Caco-2 (cell line): ENCODE results near the gene HMCN2. TPM values are rescaled to one million over a fixed set of nuclear protein-coding genes. Genes with fewer than 3 reads are reported as not detected.

ENCODE experiments used
- BruUV-seq: library from RNA; stranded (reverse); fragments of 400-500 nt; replicated peaks from 2 replicates; lab custom pipeline; 2021; lab: Mats Ljungman, UMichigan
- CTCF ChIA-PET: fragments of 300-600 bp; sonication (Branson Sonifier 250); formaldehyde crosslinking; loops from one replicate; lab custom pipeline; 2022; ENCODE audit warnings: antibody characterized with exemption; lab: Charles Lee
- POLR2A ChIA-PET: fragments of 300-600 bp; sonication (Branson Sonifier 250); formaldehyde crosslinking; loops from one replicate; lab custom pipeline; 2022; ENCODE audit warnings: antibody characterized with exemption; lab: Charles Lee
- DNase-seq, 2 experiments: peaks; one replicate each; pipeline versions ENCODE4 v3.0.0 to v3.0.0-alpha.2; 2020 to 2022
- H3K27me3 ChIP-seq: replicated peaks from 2 replicates; pipeline ENCODE4 v1.6.0; 2011; ENCODE audit warnings: low read length; ENCODE audit not compliant: control insufficient read depth, insufficient read depth
- H3K36me3 ChIP-seq: 2 replicates; pipeline ENCODE4 v1.5.1; 2011; ENCODE audit warnings: low read length; ENCODE audit not compliant: control insufficient read depth, insufficient read depth
- H3K4me1 ChIP-seq: fragments of 250-450 bp; sonication (Bioruptor Pico); 2 replicates; pipeline ENCODE4 v1.5.1; 2020; ENCODE audit warnings: mild to moderate bottlenecking
- H3K4me3 ChIP-seq: 2 replicates; pipeline ENCODE4 v1.5.1; 2011; ENCODE audit warnings: low read depth, mild to moderate bottlenecking, control low read depth, low read length
- H3K9me3 ChIP-seq: fragments of 250-450 bp; sonication (Bioruptor Pico); 2 replicates; pipeline ENCODE4 v1.5.1; 2020; ENCODE audit warnings: mild to moderate bottlenecking, moderate library complexity
- H3K27ac Mint-ChIP-seq: one replicate; pipeline ENCODE4 v1.8.0; 2022; ENCODE audit warnings: mixed read lengths; ENCODE audit not compliant: unreplicated experiment
- H3K27me3 Mint-ChIP-seq: one replicate; pipeline ENCODE4 v1.8.0; 2022; ENCODE audit warnings: mixed read lengths; ENCODE audit not compliant: insufficient read depth, unreplicated experiment
- H3K36me3 Mint-ChIP-seq: one replicate; pipeline ENCODE4 v1.8.0; 2022; ENCODE audit warnings: mild to moderate bottlenecking, mixed read lengths; ENCODE audit not compliant: insufficient read depth, unreplicated experiment
- H3K4me1 Mint-ChIP-seq: one replicate; pipeline ENCODE4 v1.8.0; 2022; ENCODE audit warnings: low read depth, mixed read lengths; ENCODE audit not compliant: unreplicated experiment
- H3K4me3 Mint-ChIP-seq: one replicate; pipeline ENCODE4 v1.8.0; 2022; ENCODE audit warnings: mild to moderate bottlenecking, moderate library complexity, mixed read lengths; ENCODE audit not compliant: unreplicated experiment
- H3K9me3 Mint-ChIP-seq: one replicate; pipeline ENCODE4 v1.8.0; 2022; ENCODE audit warnings: mixed read lengths; ENCODE audit not compliant: unreplicated experiment
- intact Hi-C: fragments of 100-400 bp; cut with micrococcal nuclease; formaldehyde crosslinking; loops from one replicate; pipeline ENCODE4 v1.10.0; 2022; ENCODE audit not compliant: unreplicated experiment
- total RNA-seq: library from RNA; stranded (reverse); gene quantifications from 2 replicates; pipeline ENCODE4 v1.2.3, GENCODE V29; 2022
- TF ChIP-seq, protein P1 (sequence below), 2 experiments: fragments of 200-600 bp in 1 of 2; IDR thresholded peaks; 1 replicate in 1 of 2; 2 replicates in 1 of 2; pipeline versions ENCODE4 v1.5.1 to v1.8.0; 2011 to 2022; ENCODE audit warnings: antibody characterized with exemption in 1 of 2, control low read depth in 1 of 2, inconsistent platforms in 1 of 2, low read depth in 1 of 2, low read length in 1 of 2, mild to moderate bottlenecking in 1 of 2, moderate library complexity in 1 of 2; ENCODE audit not compliant: insufficient read depth in 1 of 2, severe bottlenecking in 1 of 2, unreplicated experiment in 1 of 2

The HMCN2 gene
- total RNA-seq, 1 experiment from 2014 or later, result 0.41 TPM

DNA sequence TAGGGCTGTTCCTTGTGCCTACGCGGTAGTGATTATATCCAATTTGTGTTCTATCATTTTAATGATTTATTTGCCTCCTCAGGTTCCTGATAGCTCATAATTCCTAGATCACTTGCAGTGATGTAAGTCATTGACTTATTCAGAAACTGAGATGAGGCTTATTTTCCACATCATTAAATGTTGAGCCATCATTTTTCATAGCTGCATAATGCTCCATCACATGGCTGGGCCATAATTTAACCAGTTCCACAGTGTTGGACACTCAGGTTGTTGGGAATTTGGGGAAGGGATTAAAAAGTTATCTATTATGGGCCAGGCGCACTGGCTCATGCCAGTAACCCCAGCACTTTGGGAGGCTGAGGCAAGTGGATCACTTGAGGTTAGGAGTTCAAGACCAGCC, 35.8 kb upstream of the HMCN2 start:
- ChIA-PET POLR2A (no interaction called here), CTCF (no interaction called here)
- DNase-seq, result no peak
- H3K27me3 ChIP-seq, result no peaks in the 10 kb centered on the region
- Mint-ChIP-seq H3K27ac (no peak overlapping the region), H3K4me3 (no peak overlapping the region), H3K36me3 (peaks cover 12% of the 10 kb centered on the region), H3K27me3 (no peaks in the 10 kb centered on the region), H3K4me1 (no peaks in the 10 kb centered on the region), H3K9me3 (no peaks in the 10 kb centered on the region)
- no peak overlapping the region for H3K4me3 ChIP-seq
- TF ChIP-seq, protein P1, sequence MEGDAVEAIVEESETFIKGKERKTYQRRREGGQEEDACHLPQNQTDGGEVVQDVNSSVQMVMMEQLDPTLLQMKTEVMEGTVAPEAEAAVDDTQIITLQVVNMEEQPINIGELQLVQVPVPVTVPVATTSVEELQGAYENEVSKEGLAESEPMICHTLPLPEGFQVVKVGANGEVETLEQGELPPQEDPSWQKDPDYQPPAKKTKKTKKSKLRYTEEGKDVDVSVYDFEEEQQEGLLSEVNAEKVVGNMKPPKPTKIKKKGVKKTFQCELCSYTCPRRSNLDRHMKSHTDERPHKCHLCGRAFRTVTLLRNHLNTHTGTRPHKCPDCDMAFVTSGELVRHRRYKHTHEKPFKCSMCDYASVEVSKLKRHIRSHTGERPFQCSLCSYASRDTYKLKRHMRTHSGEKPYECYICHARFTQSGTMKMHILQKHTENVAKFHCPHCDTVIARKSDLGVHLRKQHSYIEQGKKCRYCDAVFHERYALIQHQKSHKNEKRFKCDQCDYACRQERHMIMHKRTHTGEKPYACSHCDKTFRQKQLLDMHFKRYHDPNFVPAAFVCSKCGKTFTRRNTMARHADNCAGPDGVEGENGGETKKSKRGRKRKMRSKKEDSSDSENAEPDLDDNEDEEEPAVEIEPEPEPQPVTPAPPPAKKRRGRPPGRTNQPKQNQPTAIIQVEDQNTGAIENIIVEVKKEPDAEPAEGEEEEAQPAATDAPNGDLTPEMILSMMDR (IDR thresholded peaks at IDR 0.05; ENCODE audit: insufficient read depth in 1 of 2, low read depth in 1 of 2, low read length in 1 of 2, severe bottlenecking in 1 of 2, unreplicated experiment in 1 of 2), result no peak
- H3K9me3 ChIP-seq, result no peaks in the 10 kb centered on the region
- H3K4me1 ChIP-seq, result no peaks in the 10 kb centered on the region
- BruUV-seq, result no TSS peak
- intact Hi-C loops, result no loop called here
- no peaks in the 10 kb centered on the region; the same call in 1 of the 2 replicates for H3K36me3 ChIP-seq

DNA sequence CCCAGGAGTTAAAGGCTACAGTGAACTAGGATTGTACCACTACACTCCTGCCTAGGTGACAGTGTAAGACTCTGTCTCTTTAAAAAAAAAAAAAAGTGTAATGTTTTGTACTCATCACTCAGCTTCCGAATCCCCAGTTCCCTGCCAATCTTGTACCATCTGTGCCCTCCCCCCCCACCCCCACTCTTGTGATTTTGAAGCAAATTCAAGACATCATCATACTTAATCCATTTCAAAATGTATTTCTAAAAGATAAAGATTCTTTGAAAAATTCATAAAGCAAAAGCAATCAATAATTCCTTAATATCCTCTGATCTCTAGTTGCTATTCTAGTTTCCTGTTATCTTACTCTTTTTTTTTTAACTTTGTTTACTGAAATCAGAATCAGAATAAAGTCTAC, 34.9 kb upstream of the HMCN2 start:
- DNase-seq, result no peak
- BruUV-seq, result no TSS peak
- Histone ChIP-seq H3K4me1 (no peaks in the 10 kb centered on the region), H3K36me3 (no peaks in the 10 kb centered on the region; the same call in 1 of the 2 replicates), H3K4me3 (no peak overlapping the region), H3K9me3 (no peaks in the 10 kb centered on the region), H3K27me3 (no peaks in the 10 kb centered on the region)
- ChIA-PET CTCF (no interaction called here), POLR2A (no interaction called here)
- peaks cover 14% of the 10 kb centered on the region for H3K36me3 Mint-ChIP-seq
- TF ChIP-seq, protein P1 (IDR thresholded peaks at IDR 0.05; ENCODE audit: insufficient read depth in 1 of 2, low read depth in 1 of 2, low read length in 1 of 2, severe bottlenecking in 1 of 2, unreplicated experiment in 1 of 2), result no peak
- no peaks in the 10 kb centered on the region for H3K4me1 Mint-ChIP-seq
- H3K9me3 Mint-ChIP-seq, result no peaks in the 10 kb centered on the region
- no peaks in the 10 kb centered on the region for H3K27me3 Mint-ChIP-seq
- no peak overlapping the region for H3K4me3 Mint-ChIP-seq
- no peak overlapping the region for H3K27ac Mint-ChIP-seq
- intact Hi-C loops, result no loop called here

DNA sequence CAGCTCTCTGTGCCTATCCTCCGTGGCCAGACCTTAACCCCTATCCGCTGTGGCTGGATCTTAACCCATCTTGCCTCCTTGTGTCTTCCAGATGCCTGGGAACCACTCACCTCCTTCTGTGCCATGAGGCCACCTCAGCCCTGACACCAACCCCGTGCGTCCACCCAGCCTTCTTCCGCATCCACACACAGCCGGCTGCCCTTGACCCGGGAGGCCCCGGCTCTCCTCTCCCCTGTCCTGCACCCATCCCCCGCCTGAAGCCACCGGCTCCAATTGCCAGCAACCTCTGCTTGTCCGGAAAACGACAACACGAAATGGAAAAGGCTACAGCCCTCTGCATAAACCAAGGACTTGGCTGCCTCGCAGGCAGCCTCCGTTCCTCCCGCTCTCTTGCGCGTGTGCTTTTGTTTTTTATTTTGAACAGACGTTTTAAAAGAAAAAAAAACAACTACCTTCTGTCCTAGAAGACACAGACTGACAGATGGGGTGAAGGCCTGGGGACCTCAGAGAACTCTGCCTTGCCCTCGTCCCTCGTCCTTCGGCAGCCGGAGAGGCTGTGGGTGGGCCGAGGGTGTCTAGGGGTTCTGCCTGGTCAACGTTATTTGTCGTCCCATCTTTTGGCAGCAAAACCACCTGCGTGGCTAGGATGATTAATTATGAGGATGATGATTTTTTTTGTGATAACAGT, 32.5 kb upstream of the HMCN2 start:
- Histone ChIP-seq H3K4me1 (no peaks in the 10 kb centered on the region), H3K27me3 (no peaks in the 10 kb centered on the region), H3K9me3 (no peaks in the 10 kb centered on the region), H3K36me3 (no peaks in the 10 kb centered on the region; the same call in 1 of the 2 replicates), H3K4me3 (no peak overlapping the region)
- BruUV-seq, result no TSS peak
- Mint-ChIP-seq H3K4me1 (no peaks in the 10 kb centered on the region), H3K9me3 (no peaks in the 10 kb centered on the region), H3K27me3 (no peaks in the 10 kb centered on the region), H3K36me3 (peaks cover 19% of the 10 kb centered on the region), H3K27ac (no peak overlapping the region), H3K4me3 (no peak overlapping the region)
- CTCF ChIA-PET, result no interaction called here
- intact Hi-C loops, result no loop called here
- DNase-seq, result no peak
- POLR2A ChIA-PET, result no interaction called here
- TF ChIP-seq, protein P1 (IDR thresholded peaks at IDR 0.05; ENCODE audit: insufficient read depth in 1 of 2, low read depth in 1 of 2, low read length in 1 of 2, severe bottlenecking in 1 of 2, unreplicated experiment in 1 of 2), result no peak
